NCI-H1092 (cell line): ENCODE measurements around the gene FBXO40.
A peak's percentile ranks its signal among the peaks of the same experiment; 100 is the strongest.
"Not testable (repeated sequence)": the region's sequence is repeated elsewhere in the genome, so short reads cannot be mapped to it uniquely, and the experiment has no call there.

Experiments
- DNase-seq: peaks from one replicate; lab custom pipeline; 2025; lab: John Stamatoyannopoulos, UW

FBXO40 gene, protein sequence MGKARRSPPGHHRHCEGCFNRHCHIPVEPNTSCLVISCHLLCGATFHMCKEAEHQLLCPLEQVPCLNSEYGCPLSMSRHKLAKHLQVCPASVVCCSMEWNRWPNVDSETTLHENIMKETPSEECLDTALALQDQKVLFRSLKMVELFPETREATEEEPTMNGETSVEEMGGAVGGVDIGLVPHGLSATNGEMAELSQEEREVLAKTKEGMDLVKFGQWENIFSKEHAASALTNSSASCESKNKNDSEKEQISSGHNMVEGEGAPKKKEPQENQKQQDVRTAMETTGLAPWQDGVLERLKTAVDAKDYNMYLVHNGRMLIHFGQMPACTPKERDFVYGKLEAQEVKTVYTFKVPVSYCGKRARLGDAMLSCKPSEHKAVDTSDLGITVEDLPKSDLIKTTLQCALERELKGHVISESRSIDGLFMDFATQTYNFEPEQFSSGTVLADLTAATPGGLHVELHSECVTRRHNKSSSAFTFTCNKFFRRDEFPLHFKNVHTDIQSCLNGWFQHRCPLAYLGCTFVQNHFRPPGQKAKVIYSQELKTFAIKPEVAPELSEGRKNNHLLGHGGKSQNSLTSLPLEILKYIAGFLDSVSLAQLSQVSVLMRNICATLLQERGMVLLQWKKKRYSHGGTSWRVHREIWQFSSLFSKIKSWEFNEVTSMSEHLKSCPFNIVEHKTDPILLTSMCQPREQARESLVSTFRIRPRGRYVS

DNA sequence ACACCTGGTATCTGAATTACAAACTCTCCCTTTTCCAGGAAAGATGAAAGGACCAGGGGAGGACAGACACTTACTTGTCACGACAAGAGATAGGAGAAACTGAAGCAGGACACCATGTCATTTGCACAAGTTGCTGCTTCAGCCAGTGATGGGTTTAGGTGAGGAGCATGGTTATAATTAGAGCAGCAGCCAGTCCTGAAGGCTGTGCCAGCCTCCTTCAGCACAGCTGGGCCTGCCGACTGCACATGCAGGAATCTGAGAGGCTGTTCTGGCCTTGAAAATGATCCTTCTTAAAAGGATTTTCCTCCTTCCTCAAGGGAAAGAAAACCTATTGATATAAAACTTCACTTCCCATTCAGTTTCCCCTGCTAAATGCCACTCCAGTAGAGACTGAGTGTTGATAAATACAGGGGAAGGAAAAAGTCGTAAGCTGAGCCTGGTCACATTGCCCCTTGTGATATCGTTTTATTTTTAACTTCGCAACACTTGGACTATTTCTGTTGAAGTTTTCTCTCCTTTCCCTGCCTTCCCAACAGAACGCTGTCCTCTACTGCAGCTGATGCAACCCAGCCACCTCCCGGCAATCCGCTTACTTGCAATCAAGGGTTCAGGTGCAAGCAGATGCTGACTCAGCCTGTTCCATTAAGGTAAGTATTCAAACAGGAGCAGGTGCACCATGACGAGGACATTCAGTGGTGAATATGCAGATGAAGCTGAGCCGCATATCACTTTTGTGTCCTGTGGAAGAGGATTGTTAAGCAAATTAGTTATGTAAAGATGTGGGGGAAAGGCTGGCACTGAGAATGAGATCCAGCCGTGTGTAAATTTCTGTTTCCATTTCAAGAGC, at the start of gene FBXO40:
Gene FBXO40, plus strand, starts transcription at position 524 of the 847 bp plus-strand sequence. CDS start 27,197 bp downstream, outside the sequence.
- no peak for DNase-seq

DNA sequence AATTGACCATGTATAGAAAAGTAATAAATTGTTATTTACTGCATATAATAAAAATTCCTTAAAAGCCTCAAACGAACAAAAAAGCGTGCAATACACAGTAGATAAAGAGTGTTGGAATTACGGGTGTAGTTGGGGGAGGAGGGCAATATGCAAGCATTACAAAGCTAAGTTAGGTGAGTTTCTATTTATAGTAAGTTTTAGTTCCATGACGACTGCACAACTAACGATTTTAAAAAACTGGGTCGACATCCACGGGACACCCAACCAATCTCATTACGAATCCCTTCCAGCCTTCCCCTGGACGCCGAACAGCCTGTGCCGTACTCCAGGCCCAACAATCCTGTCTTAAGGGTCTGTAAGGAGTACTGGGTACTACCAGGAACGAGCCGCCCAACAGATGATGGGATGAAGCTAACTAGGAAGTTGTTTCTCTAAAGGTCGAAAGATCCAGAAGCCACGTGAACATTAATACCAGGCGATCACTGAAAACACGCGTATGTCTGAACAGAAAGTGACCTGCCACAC, 48.1 kb upstream of the FBXO40 start:
- DNase-seq = no peak

DNA sequence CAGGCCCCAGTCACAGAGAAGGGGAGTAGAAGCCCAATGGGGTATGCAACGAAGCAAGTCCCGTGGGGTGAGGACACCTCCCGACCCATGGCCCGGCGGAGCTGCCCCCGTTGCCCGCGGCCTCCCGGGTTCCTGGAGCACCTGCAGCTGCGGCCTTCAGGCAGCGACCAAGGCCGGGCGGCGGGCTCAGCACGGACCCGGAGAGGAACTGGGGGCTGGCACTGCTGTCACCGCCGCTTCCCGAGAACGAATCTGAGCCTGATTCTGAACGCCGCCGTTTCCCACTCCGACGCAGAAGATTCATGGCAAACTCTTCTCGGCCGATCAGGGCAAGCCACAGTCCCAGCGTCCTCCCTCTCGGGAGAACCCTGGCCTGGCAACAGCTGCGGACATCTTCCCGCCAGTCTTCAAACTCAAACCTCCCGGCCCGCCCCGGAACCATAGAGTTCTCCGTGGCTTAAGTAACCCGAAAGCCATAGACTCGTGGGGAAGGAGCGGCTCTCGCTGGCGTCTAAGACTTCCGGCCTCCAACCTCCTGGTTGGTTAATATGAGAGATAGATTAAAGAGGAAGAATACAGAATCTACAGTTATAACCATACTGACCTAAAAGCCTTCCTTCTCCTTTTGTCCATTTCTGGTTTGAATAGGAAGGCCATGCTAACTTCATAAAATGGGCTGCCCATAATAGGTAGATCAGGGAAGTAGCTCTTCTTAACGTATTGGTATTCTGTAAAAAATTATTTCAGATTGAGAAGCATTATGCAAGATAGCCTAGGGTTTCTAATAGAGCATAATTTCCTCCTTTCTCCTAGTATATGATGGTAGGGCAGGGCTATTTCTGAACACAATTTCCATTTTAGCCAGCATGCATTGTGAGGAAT, 47.4 kb upstream of the FBXO40 start, which contains the start of gene POLQ:
Gene POLQ, minus strand, starts transcription at position 415 of the 882 bp plus-strand sequence. Its CDS starts 111 bp downstream, at position 304.
- peak; percentile 93 for DNase-seq

DNA sequence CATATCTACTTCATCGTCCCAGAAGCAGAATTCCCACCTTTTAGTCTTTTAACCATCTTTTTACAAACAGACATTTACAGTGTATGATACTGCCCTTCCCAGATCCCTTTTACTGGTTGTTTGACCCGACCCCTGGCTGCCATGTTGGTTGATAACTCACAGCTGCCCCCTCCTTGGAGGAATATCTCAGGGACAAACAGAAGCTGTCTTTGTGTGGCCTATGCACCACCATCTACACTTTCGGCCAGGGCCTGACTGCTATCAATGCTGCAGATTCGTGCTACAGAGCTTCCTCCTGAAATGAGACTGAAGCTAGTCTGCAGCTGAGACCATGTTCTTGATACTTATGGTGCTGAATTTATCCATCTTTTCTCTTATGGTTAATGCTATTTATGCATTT, 40.8 kb upstream of the FBXO40 start:
- DNase-seq = no peak

DNA sequence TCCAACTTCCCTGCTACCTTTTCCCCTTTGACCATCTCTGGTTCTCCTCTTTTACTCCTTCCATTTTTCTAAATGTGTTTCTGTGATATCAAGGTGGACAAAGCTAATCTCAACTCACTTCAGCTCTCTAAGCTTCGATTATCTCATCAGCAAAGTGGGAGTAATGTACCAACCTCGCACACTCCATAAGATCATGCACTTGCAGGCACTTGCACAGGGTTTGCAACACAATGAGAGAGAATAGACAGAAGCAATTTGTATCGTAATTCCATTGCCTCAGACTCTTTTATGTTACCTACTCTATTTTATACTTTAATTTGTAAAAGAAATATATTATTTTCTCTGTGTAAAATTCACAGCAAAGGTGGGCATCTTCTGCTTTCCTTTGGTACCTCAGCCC, 40.4 kb upstream of the FBXO40 start:
- DNase-seq = no peak

DNA sequence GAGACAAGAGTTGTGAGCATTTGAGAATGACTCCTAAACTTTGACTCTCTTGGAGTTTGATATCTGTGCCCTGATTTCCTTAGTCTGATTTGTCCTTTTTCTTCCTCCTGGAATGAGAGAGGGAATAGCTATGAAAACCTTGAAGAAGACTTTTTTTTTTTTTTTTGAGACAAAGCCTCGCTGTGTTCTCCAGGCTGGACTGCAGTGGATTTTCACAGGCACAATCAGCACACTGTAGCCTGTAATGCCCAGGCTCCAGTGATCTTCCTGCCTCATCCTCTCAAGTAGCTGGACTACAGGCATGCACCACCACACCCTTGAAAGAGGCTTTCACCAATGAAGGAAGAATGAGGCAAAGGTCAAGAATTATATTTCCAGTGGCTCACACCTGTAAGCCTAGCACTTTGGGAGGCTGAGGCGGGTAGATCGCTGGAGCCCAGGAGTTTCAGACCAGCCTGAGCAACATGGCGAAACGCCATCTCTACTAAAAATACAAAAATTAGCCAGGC, 35.7 kb upstream of the FBXO40 start:
- no peak for DNase-seq

DNA sequence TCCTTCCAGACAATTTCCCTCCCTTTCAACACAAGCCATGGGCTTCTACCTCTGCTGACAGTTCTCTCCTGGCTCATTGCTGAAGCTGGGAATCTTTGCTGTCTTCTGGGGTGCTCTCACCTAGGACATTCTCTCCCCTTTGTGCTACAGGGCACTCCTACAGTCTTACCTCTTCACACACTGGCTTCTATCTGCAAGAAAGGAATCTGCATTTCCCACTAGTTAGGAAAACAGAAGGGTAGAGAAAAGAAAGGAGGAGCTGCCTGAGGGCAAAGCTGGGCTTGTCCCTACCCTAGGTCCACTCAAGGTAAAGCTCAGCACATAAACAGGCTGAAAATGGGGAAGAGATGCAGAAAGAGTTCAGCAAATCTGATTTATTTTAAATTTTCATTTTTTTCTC, 31.0 kb upstream of the FBXO40 start:
- DNase-seq = no peak

DNA sequence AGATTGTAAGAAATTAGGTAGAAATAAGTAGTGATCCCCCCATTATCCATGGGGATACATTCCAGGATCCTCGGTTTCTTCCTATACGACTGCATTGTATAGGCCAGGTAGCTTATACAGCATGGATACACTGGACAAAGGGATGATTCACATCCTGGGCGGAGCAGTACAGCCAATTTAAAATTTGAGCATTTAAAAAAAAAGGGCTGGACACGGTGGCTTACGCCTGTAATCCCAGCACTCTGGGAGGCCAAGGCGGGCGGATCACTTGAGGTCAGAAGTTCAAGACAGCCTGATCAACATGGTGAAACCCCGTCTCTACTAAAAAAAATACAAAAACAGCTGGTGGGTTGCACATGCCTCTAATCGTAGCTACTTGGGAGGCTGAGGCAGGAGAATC, 26.4 kb upstream of the FBXO40 start:
- no peak for DNase-seq

DNA sequence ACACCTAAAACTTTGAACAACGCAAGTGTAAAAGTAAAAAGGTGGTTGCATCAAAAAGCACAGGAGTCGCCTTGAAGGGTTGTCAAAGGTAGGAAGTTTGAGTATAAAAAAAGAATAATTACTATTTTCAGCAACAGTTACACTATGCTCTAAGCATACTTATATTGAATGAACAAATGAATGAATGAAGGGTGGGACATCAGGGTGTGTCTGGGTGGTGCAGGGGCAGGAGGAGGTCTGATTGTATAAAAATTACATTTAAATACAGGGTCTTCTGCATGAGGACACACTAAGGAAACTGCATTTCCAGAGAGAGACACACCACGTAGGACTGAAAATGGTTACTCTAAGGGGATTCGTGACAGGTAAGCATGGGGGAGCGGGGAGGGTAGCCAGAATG, 25.5 kb upstream of the FBXO40 start, which contains the start of gene ARGFX:
Gene ARGFX, plus strand, starts transcription at position 301 of the 400 bp plus-strand sequence. CDS start 2,765 bp downstream, outside the sequence.
- DNase-seq = no peak

DNA sequence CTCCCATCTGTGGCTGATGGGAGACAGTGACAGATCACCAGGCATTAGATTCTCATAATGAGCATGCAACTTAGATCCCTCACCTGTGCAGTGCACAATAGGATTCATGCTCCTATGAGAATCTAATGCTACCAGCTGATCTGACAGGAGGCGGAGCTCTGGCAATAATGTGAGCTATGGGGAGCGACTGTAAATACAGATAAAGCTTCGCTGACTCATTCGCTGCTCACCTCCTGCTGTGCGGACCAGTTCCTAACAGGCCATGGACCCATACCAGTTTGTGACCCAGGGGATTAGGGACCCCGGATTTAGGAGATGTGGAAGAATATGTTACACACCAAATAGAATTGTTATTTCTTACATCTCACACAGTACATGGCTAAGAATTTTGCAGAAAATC, 18.7 kb upstream of the FBXO40 start:
- no peak for DNase-seq

DNA sequence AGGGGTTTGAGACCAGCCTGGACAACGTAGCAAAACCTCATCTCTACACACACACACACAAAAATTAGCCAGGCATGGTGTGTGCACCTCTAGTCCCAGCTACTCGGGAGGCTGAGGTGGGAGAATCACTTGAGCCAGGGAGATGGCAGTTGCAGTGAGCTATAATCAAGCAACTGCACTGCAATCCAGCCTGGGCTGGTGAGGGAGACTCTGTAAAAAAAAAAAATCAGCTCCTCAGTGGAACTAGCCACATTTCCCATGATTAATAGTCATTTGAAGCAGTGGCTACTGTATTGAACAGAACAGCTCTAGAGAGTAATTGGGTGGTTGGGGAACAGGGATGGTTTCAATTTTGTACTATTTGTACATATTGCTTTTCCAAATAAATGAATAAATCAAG, 11.5 kb upstream of the FBXO40 start:
- DNase-seq = no peak

DNA sequence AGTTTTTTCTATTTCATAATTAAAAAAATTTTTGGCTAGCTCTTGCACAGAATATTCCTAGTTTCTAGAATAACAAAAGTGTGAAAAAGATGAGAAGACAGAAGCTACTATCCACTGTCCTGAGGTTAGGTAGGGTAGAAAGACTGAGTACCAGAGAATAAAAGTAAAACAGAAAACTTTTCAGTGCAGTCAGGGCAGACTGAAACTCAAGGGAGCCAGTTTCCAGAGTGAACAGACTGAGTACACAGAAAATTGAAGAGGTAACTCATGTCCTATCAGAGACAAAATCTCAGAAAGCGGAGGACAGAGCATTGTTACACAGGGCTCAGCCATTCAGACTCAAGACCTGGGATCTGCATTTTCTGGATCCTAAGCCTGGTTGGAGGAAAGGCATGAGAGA, 8.8 kb upstream of the FBXO40 start:
- no peak for DNase-seq

DNA sequence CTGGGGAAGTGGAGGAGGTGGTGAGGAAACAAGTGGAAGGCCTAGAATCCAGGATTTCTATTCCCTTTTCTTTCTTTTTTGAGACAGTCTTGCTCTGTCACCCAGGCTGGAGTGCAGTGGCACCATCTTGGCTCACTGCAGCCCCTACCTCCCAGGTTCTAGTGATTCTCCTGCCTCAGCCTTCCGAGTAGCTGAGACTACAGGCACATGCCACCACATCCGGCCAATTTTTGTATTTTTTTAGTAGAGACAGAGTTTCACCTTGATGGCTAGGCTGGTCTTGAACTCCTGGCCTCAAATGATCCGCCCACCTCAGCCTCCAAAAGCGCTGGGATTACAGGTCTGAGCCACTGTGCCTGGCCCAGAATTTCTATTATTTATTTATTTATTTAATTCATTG, 627 bp downstream of the FBXO40 start:
- not testable (repeated sequence) for DNase-seq

DNA sequence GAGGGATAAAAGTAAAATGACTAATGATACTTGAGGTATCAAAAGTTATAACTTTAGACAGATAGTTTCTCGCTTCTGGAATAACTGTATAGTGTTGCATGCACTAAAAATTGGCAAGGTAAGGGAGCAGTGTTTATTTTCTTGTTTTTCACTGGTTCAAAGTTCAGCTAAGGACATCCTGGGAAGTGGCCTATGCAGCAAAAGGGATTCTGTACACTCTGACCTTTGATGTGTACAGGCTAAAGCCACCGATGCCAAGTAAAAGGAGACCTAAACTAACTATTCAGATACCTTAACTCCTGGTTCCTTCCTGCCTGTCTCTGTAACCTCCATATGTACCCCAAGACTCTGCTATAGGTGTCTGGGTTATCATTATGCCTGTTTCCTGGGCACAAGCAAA, 1.7 kb downstream of the FBXO40 start:
- DNase-seq = no peak

DNA sequence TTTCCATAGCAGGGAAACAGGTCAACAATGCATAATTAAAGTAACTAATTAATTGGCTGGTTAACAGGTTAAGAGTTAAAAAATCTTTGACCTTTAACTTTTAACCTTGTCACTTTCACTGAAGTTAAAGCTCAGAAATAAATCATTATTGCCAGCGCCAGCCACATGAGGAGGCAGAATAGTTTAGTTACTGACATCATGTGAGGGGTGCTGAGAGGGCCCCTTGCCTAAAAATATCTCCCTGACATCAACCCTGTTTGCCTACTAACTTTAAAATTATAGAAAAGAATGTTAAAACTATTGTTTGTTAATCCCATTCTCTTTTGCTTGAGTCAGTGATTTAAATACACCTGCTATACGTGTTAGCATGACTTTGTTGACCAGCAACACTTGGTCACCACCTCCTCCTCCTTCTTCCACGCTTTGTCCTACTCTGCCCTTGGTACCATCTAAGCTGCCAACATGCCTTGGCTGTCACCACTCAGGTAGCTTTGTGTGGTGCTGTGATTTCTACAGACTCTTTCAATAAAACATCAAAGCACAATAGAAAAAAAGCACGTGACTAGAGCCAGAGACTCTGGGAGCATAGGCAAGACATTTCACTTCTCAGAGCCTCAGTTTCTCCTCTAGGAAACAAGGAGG, 2.7 kb downstream of the FBXO40 start:
- no peak for DNase-seq

DNA sequence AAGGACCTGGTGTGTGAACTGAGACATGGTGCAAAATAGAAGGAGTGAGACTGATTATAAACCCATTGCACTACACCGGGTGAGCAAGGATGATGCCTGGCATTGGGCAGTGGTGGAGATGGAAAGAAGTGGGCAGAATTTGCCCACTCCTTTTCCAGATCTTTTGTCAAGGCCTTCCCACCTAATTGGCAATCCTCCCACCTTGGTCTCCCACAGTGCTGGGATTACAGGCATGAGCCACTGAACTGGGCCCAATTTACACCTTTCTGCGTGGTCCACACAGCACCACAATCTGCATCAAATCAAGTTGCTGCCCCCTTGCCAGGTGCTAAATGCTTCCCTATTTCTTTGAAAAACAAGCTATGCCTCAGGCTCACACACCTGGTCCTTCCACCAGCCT, 5.4 kb downstream of the FBXO40 start:
- DNase-seq = no peak

DNA sequence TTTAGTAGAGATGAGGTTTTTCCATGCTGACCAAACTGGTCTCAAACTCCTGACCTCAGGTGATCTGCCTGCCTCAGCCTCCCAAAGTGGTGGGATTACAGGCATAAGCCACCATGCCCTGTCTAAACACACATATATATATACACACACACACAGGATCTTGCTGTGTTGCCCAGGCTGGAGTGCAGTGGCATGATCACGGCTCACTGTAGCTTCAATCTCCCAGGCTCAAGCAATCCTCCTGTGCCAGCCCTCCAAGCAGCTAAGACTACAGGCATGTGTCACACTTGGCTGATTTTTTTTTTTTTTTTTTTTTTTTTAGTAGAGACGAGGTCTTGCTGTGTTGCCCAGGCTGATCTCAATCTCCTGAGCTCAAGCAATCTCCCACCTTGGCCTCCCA, 6.7 kb downstream of the FBXO40 start:
- not testable (repeated sequence) for DNase-seq

DNA sequence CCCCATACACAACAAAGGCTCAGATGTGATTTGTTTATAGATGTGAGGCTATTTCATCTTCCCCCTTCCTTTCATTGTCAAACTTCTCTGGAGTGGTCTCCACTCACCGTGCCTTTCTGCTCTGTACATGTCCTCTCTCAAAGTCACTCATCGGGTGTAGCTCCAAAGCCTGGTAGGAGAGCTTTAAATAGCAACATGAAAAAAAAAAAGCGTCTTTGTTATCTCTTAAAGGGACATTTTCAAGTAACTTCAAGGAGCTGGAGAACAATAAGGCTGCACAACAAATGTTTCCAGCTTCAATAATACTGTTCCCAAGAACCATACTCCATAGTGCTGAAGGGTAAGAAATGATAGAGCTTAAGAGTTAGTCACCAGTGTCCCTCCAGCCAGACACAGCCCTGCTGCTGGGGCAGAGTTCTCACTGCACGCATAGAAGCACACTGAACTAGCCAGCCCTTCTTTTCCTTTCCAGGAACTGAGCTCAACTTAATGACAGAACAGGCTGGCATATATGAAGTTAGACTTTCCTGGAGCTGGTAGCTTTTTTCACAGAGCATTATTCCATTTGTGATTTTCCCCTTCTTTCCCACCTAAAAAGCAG, 8.1 kb downstream of the FBXO40 start:
- no peak for DNase-seq

DNA sequence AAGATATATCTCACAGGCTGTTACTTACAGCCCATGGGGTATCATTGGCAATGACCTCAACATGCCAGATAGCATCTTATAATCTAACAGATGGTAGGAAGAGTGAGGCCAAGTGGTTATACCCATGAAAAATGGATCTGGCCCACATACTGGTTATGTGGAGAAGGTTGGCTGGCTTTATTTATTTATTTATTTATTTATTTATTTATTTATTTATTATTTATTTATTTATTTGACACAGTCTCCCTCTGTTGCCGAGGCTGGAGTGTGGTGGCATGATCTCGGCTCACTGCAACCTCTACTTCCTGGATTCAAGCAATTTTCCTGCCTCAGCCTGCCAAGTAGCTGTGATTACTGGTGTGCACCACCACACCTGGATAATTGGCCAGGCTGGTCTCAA, 11.6 kb downstream of the FBXO40 start:
- DNase-seq = no peak

DNA sequence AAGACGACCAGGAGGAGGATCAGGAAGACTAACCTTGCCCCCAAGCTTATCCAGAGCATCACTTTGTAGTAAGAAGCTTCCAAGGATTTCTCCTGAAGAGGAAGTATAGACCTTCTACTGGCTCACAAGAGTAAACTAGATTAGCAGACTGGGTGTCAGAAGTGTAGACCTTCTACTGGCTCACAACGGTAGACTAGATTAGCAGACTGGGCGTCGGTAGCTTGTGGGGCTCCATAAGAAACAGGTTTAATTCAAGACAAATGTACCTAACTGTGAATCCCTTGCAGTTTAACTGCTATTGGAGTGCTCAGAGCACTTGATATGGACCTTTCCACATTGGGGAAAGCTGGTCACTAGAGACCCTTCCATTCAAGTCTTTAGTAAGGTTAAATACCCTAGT, 12.9 kb downstream of the FBXO40 start:
- no peak for DNase-seq
